Measurements from ENCODE around the gene GASK1B.

The GASK1B gene

GRCh38 chr4:158131027-158131426, 41.8 kb downstream of the GASK1B start:
- TF ChIP-seq CTCF (IDR thresholded peaks at IDR 0.05; ENCODE audit: insufficient read depth, low read depth, low read length, missing control alignments), result no peak
- no peak for DNase-seq (ENCODE audit: low read depth)
- no peak overlapping the region for H3K4me3 ChIP-seq (ENCODE audit: low read length)

DNA sequence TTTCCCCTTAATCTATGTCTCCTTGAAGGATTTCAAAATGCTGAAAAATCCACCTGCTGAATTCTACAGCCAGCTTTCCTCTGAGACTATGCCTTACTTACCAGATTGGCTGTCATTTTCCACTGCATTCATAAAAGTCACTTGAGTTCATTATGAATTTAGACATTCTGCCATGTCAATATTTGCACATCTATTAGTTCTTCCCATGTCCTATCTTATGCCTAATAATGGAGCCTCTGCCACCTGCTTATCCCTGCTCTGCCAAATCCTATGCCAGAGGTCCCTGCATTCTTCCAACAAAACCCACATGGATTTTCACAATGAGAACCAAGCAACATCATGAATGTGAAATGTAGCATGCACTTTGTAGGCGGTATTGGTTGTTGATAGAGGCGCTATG, 42.6 kb downstream of the GASK1B start:
- H3K4me3 ChIP-seq (ENCODE audit: low read length), result no peak overlapping the region
- TF ChIP-seq CTCF (IDR thresholded peaks at IDR 0.05; ENCODE audit: insufficient read depth, low read depth, low read length, missing control alignments), result no peak
- no peak for DNase-seq (ENCODE audit: low read depth)

DNA sequence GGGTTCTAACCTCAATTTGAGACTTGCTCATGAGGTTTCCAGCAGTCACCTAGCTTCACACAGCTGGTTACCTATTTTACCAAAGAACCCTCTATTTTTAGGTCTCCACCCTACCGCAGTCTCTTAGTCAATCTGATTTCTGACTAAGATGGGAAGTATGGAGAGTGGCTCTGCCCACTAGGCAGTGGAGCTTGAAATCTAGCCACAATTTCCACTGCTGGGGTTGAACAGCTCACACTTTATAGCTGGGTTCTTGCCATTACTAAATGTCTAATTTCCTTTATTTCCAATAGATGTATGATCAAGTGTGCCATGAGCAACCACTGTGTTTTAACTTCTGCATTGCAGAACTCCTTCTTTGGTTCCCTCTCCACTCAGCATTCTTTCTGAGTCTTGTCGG, 43.1 kb downstream of the GASK1B start:
- H3K4me3 ChIP-seq (ENCODE audit: low read length), result no peak overlapping the region
- no peak for TF ChIP-seq CTCF (IDR thresholded peaks at IDR 0.05; ENCODE audit: insufficient read depth, low read depth, low read length, missing control alignments)
- DNase-seq (ENCODE audit: low read depth), result peak; percentile 5

DNA sequence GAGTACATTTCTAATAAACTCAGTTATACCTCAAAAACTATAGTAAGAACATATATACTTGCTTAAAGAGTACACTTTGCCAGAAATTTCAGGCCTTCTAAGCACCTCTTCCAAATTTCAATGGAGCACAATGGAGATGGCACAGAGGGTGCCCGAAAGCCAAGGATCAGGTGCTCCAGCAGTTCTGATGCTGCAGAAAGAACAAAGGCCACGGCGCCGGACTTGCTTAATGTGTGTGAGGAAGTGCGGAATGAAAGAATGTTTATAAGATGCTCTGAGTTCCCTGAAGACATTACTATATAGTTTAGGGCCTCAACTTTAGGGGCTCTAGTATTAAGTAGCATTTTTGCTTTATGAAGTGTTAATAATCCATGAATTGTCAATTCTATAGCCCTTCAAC, 44.3 kb downstream of the GASK1B start:
- no peak for TF ChIP-seq CTCF (IDR thresholded peaks at IDR 0.05; ENCODE audit: insufficient read depth, low read depth, low read length, missing control alignments)
- no peak for DNase-seq (ENCODE audit: low read depth)
- no peak overlapping the region for H3K4me3 ChIP-seq (ENCODE audit: low read length)

GRCh38 chr4:158125310-158125709, 47.5 kb downstream of the GASK1B start:
- no peak for TF ChIP-seq CTCF (IDR thresholded peaks at IDR 0.05; ENCODE audit: insufficient read depth, low read depth, low read length, missing control alignments)

More at GRCh38 chr4:158125310-158125709, 47.5 kb downstream of the GASK1B start:
- H3K4me3 ChIP-seq (ENCODE audit: low read length), result no peak overlapping the region
- DNase-seq (ENCODE audit: low read depth), result no peak

Data from epithelial cell of esophagus (primary cell).